SKM-1 treated with dmso at 0.1 percent for 144 hours (cell line): ENCODE results near the gene SAE1.

ENCODE experiments used
- DNase-seq: peaks from one replicate; lab custom pipeline; 2025; ENCODE audit not compliant: unreplicated experiment; lab: John Stamatoyannopoulos, UW

Gene SAE1

GRCh38 chr19:47158367-47158791, 27.7 kb downstream of the SAE1 start:
- DNase-seq: no peak

GRCh38 chr19:47158879-47159503, 28.4 kb downstream of the SAE1 start:
- DNase-seq: no peak

GRCh38 chr19:47161876-47162489, 31.3 kb downstream of the SAE1 start:
- no peak for DNase-seq

GRCh38 chr19:47168065-47168464, 37.4 kb downstream of the SAE1 start:
- no peak for DNase-seq

- no peak for DNase-seq
Measured at GRCh38 chr19:47172666-47173455, 42.2 kb downstream of the SAE1 start.

- no peak for DNase-seq
Measured at GRCh38 chr19:47176071-47176626, 45.5 kb downstream of the SAE1 start.

- DNase-seq: no peak
Measured at GRCh38 chr19:47176627-47177090, 46.0 kb downstream of the SAE1 start.

- DNase-seq: no peak
Measured at GRCh38 chr19:47179653-47180310, 49.1 kb downstream of the SAE1 start.

GRCh38 chr19:47183601-47184000, 53.0 kb downstream of the SAE1 start:
- DNase-seq: no peak

GRCh38 chr19:47186446-47187334, 56.1 kb downstream of the SAE1 start:
- no peak for DNase-seq

GRCh38 chr19:47187335-47187655, 56.7 kb downstream of the SAE1 start:
- no peak for DNase-seq

GRCh38 chr19:47187797-47188196, 57.2 kb downstream of the SAE1 start:
- DNase-seq: no peak

GRCh38 chr19:47188507-47189033, 57.9 kb downstream of the SAE1 start:
- no peak for DNase-seq

- no peak for DNase-seq
Measured at GRCh38 chr19:47190167-47190727, 59.6 kb downstream of the SAE1 start.

- no peak for DNase-seq
Measured at GRCh38 chr19:47195434-47195833, 64.8 kb downstream of the SAE1 start.

- DNase-seq: no peak
Measured at GRCh38 chr19:47197141-47197540, 66.5 kb downstream of the SAE1 start.

- DNase-seq: no peak
Measured at GRCh38 chr19:47200530-47200929, 69.9 kb downstream of the SAE1 start.

GRCh38 chr19:47203254-47203653, 72.6 kb downstream of the SAE1 start:
- no peak for DNase-seq

- no peak for DNase-seq
Measured at GRCh38 chr19:47209319-47210179, 78.9 kb downstream of the SAE1 start.
